ENCODE data around the gene H2AZ1.

Gene H2AZ1

DNA sequence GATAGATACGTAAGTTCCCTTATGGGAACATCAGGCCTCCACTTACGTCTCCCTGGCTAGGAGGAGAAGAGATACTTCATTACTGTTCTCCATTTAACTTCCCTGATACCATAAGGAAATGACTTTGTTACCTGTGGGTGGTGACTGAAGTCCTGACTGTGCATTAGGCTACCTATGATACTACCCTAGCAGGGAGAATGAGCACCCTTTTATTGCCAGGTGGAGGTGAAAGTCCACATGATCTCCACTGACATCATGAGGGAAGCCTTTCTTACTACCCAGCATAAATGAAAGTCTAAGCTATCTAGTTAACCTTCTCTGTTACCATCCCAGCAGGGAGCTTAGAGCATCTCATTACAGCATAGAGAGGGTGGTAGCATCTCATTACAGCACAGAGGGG is 31.4 kb downstream of the H2AZ1 start:
- DNase-seq (no peak), ATAC-seq (replicated peaks) (no peak)
- no peak overlapping the region for H3K27ac Mint-ChIP-seq
- no peaks in the 10 kb centered on the region for H3K4me1 Mint-ChIP-seq
- no peaks in the 10 kb centered on the region for H3K27me3 Mint-ChIP-seq
- H3K9me3 Mint-ChIP-seq = peaks cover 11 to 12% of the 10 kb centered on the region in 2 donors
- H3K4me3 Mint-ChIP-seq = no peak overlapping the region
- peaks cover 38 to 58% of the 10 kb centered on the region in 2 donors for H3K36me3 Mint-ChIP-seq

DNA sequence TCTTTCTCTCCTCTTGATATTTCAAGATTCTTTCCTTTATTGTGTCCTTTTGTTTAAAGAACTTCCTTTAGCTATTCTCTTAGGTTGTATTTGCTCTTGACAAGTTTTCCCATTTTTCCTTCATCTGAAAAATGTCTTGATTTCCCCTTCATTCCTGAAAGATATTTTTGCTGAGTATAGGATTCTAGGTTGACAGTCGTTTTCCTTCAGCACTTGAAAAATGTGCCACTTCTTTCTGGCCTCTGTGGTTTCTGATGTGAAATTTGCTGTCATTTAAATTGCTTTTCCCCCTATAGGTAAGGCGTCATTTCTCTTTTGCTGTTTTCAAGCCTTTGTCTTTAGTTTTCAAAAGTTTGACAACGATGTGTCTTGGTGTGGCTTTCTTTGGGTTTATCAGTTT is 32.5 kb downstream of the H2AZ1 start:
- no peak overlapping the region for H3K4me3 Mint-ChIP-seq
- H3K9me3 Mint-ChIP-seq = peaks cover 11 to 12% of the 10 kb centered on the region in 2 donors
- no peak overlapping the region for H3K27ac Mint-ChIP-seq
- DNase-seq (no peak), ATAC-seq (replicated peaks) (no peak)
- H3K4me1 Mint-ChIP-seq = no peaks in the 10 kb centered on the region
- H3K27me3 Mint-ChIP-seq = no peaks in the 10 kb centered on the region
- H3K36me3 Mint-ChIP-seq = peaks cover 41 to 61% of the 10 kb centered on the region in 2 donors

DNA sequence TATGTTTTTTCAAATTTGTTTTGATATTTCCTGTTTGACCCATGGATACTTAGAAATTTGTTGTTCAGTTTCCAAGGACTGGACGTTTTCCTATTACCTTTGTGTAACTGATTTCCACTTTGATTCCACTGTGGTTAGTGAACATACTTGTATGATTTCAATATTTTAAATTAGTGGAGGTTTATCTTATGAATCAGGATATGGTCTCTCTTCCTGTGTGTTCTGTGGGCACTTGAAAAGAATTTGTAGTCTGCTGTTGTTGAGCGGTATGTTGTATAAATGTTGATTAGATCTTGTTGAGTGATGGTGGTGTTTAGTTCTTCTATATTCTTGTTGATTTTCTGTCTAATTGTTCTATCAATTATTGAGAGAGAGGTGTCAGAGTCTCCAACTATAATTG is 34.6 kb downstream of the H2AZ1 start:
- H3K9me3 Mint-ChIP-seq = peaks cover 11 to 12% of the 10 kb centered on the region in 2 donors
- H3K4me1 Mint-ChIP-seq = no peaks in the 10 kb centered on the region
- H3K4me3 Mint-ChIP-seq = no peak overlapping the region
- peaks cover 43 to 66% of the 10 kb centered on the region in 2 donors for H3K36me3 Mint-ChIP-seq
- H3K27ac Mint-ChIP-seq = no peak overlapping the region
- DNase-seq = no peak
- ATAC-seq (replicated peaks) = no peak
- no peaks in the 10 kb centered on the region for H3K27me3 Mint-ChIP-seq

All from stimulated activated naive B cell treated with anti-CD40 and anti-IgM and Interleukin-4, amounts not matched to agents 10 μg/mL and 1 μg/mL and 100 μg/mL, for 72 hours (primary cell).